Stimulated activated CD8-positive, alpha-beta memory T cell treated with anti-CD3 and anti-CD28 coated beads, Interleukin-7, amount 100 ng/mL, for 48 hours (primary cell): Measurements from ENCODE around the gene HYCC2.
A peak's percentile ranks its signal among the peaks of the same experiment; 100 is the strongest.
"Not testable (repeated sequence)": the region's sequence is repeated elsewhere in the genome, so short reads cannot be mapped to it uniquely, and the experiment has no call there.

ENCODE experiments used
- DNase-seq, 2 donors: peaks; one replicate each; pipeline ENCODE4 v3.0.0-alpha.2; 2020; ENCODE audit warnings: low read depth in 1 of 2; ENCODE audit errors: extremely low read depth in 1 of 2

Gene HYCC2

GRCh38 chr2:201071479-201072200 is at the start of gene HYCC2, which contains the start of gene NDUFB3:
Gene HYCC2 (minus strand): TSS chr2:201071671. CDS start chr2:201024009, 47,662 bp downstream.
Gene NDUFB3 (plus strand): TSS chr2:201072001. CDS start chr2:201078883, 6,882 bp downstream.
- DNase-seq, result peak; percentile 72 to 89

- DNase-seq, result no peak
Measured at GRCh38 chr2:201118961-201119854, 47.7 kb upstream of the HYCC2 start.

DNA sequence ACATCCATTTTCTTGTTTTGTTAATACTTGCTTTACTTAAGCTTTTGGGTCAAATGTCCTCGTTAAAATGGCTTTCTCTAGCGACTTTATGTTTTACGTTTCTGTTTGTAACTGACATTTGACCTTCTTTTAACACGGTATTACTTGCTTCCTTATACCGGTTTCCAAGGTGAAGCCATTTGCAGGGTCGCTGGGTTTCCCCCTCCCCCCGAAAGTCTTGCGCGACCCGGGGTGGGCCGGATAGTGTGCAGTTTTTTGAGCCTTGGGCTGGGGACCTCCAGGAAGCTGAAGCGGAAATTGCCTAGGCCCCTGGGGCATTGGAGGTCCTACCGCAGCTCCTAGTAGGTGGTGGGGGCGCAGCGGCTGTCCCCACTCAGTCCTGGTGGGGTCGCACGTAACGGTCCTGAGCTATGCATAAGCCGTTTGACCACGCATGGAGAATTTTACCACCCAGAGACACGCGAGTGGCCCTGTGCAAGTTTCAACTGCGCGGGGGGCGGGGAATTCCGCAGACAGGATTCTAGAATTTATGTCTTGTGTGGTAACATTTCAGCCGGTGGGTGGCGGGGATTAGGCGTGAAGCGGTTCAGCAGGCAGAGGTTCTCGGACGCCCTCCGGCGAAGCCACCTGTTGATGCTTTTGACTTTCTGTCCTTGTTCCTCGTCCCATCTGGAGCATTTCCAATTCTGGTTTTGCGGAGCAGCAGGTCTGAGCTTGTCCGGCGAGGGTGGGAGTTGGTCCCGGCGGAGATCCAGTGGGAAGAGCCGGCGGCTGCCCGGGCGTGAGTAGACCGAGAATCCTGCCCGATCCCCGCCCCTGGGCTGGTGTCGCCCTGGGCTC is 46.9 kb upstream of the HYCC2 start:
- DNase-seq, result peak; percentile 72 to 89

DNA sequence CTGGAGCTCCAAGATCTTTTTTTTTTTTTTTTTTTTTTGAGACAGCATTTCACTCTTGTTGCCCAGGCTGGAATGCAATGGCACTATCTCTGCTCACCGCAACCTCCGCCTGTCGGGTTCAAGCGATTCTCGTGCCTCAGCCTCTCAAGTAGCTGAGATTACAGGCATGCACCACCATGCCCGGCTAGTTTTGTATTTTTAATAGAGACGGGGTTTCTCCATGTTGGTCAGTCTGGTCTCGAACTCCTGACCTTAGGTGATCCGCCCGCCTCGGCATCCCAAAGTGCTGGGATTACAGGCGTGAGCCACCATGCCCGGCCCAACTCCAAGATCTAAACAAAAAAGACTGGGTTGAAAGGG is 46.2 kb upstream of the HYCC2 start:
- DNase-seq, result not testable (repeated sequence)

- no peak for DNase-seq
Measured at GRCh38 chr2:201116959-201117734, 45.7 kb upstream of the HYCC2 start.

DNA sequence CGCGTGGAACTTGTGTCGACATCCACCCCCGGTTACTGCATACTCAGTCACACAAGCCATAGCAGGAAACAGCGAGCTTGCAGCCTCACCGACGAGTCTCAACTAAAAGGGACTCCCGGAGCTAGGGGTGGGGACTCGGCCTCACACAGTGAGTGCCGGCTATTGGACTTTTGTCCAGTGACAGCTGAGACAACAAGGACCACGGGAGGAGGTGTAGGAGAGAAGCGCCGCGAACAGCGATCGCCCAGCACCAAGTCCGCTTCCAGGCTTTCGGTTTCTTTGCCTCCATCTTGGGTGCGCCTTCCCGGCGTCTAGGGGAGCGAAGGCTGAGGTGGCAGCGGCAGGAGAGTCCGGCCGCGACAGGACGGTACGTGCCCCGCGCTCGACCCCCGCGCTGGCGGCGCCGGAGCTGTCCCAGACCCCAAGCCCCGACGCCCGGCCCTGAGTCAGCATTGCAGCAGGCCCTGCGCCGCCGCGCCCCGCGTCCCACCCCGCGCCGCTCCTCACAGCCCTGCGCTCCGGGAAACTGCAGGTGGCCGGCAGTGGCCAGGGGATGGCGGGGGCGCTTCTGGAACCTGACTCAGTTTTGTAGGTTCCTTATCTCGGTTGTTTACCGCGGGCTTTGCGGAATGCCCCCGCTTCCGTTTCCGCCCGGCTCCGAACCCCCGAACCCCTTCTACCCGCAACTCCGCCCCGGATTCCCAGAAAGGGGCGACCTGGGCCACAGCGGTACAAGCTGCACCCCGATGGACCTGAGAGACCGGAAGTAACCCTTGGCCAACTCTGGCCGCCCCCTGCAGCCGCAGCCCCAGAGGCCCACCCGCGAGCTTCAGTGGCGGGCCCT is 44.9 kb upstream of the HYCC2 start, which contains the start of gene CFLAR:
Gene CFLAR, plus strand, starts transcription at position 50 of the 844 bp plus-strand sequence. CDS start 13,702 bp downstream, outside the sequence.
- DNase-seq, result peak; percentile 83 to 85

DNA sequence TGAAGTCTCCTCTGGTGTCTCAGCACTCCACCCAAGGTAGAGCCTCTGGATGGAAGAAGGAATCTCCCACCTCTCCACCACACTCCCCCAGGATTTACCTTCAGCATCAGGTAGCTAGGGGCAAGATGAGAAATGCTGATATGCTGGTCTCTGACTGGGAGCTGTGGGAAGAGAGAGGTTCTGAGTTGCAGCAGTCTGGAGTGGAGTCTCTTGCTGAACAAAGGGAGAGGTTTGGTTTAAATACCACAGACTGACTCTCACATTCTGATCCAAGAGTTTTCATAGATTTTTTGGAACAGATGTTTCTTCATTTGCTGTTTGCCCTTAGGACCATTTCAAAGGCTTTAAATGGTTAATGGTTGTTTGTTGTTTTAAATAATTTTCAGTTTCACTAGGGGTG is 43.4 kb upstream of the HYCC2 start:
- no peak for DNase-seq

DNA sequence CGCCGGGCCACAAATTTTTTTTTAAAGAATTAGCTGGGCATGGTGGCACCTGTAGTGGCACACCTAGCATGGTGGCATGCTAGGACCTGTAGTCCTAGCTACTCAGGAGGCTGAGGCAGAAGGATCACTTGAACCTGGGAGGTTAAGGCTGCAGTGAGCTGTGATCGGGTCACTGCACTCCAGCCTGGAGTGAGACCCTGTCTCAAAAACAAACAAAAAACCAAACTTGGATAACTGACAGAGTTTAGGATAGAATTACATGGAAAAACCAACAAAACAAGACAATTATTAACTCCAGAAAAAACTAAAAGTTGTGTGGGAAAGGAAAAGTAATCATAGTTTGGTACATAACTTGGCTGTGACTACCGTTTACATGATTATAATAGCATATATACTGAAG is 42.9 kb upstream of the HYCC2 start:
- DNase-seq, result no peak

DNA sequence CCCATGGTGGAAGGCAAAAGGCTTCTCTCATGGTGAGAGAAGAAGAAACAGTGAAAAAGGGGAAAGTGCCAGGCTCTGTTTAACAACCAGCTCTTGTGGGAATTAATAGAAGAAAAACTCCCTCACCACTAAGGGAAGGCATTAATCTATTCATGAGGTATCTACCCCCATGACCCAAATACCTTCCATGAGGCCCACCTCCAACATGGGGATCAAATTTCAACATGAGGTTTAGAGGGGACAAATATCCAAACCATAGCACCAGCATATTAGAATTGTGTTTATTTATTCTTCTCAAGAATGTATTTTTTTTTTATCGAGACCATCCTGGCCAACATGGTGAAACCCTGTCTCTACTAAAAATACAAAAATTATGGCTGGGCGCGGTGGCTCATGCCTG is 39.6 kb upstream of the HYCC2 start:
- DNase-seq, result no peak

- no peak for DNase-seq
Measured at GRCh38 chr2:201110615-201111014, 39.1 kb upstream of the HYCC2 start.

GRCh38 chr2:201109186-201109585 is 37.7 kb upstream of the HYCC2 start:
- DNase-seq, result no peak

- no peak for DNase-seq
Measured at GRCh38 chr2:201108341-201108740, 36.9 kb upstream of the HYCC2 start.

DNA sequence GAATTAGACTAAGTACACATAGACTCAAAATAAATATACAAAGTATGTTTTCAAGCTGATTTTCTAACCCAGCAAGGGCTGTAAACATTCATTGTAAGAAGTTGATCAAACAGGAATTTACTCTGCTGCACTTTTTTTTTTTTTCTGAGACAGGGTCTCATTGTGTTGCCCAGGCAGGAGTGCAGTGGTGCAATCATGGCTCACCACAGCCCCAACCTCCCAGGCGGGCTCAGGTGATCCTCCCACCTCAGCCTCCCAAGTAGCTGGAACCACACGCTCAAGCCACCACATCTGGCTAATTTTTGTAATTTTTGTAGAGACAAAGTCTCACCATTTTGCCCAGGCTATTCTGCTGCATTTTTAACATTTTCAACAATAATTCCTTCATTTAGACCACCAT is 36.2 kb upstream of the HYCC2 start:
- no peak for DNase-seq

- DNase-seq, result no peak
Measured at GRCh38 chr2:201105759-201106158, 34.3 kb upstream of the HYCC2 start.

DNA sequence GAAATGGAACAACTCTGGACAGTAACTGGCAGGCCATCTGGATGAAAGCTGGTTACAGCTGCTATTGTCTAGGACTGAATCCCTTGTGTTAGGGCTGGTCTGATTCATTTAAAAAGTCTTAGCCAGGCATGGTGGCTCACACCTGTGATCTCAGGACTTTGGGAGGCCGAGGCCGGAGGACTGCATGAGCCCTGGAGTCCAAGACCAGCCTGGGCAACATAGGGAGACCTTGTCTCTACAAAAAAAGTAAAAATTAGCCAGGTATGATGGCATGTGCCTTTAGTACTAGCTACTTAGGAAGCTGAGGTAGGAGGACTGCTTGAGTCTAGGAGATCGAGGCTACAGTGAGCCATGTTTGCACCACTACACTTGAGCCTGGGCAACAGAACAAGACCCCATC is 29.0 kb upstream of the HYCC2 start:
- no peak for DNase-seq

- no peak for DNase-seq
Measured at GRCh38 chr2:201093573-201093972, 22.1 kb upstream of the HYCC2 start.

DNA sequence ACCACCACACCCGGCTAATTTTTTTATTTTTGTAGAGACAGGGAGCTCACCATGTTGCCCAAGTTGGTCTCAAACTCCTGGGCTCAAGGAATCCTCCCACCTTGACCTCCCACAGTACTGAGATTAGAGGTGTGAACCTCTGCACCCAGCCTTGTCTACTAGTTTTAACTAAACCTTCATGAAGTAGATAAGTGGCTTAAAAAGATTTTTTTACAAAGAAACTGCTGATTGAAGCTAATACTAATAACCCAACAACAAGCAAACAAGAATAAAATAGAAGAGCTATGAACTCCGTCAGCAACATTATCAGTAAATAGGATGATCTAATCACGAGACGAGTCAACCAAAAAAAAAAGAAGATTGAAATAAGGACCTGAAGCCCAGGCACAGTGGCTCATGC is 19.1 kb upstream of the HYCC2 start:
- no peak for DNase-seq

- DNase-seq, result no peak
Measured at GRCh38 chr2:201084863-201085262, 13.4 kb upstream of the HYCC2 start.

- no peak for DNase-seq
Measured at GRCh38 chr2:201074996-201075395, 3.5 kb upstream of the HYCC2 start.
